ENCODE results near the gene STX8.

DNA sequence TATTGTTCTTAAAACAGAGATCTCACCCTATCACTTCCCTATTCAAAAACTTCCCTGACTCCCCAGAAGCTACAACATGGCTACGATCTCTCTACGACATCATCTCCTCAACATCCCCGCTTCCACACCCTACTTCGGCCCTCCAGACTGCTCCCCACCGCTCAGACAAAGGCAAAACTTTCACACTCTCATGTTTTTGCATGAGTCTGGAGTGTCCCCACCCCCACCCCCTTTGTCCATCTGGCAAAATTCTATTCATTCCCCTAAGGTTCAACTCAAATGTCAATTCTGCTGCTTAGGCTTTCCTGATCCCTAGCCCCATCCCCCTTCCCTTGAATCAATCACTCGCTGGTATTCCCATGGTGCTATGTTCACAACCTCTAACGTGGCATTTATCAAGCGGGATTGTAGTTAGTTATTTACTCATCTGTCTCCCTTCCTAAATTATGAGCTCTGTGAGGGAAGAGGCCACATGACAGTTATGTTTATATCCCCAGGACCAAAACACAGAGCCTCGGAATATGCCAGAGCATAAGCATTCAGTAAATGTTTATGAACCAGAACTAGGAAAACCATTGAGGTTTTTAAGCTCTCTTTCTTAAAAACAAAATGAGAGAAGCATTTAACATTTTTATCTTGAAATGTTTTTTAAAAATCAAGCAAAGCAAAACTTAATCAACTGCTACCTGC is 55.9 kb downstream of the STX8 start:
- TF ChIP-seq, protein P1, sequence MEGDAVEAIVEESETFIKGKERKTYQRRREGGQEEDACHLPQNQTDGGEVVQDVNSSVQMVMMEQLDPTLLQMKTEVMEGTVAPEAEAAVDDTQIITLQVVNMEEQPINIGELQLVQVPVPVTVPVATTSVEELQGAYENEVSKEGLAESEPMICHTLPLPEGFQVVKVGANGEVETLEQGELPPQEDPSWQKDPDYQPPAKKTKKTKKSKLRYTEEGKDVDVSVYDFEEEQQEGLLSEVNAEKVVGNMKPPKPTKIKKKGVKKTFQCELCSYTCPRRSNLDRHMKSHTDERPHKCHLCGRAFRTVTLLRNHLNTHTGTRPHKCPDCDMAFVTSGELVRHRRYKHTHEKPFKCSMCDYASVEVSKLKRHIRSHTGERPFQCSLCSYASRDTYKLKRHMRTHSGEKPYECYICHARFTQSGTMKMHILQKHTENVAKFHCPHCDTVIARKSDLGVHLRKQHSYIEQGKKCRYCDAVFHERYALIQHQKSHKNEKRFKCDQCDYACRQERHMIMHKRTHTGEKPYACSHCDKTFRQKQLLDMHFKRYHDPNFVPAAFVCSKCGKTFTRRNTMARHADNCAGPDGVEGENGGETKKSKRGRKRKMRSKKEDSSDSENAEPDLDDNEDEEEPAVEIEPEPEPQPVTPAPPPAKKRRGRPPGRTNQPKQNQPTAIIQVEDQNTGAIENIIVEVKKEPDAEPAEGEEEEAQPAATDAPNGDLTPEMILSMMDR (IDR thresholded peaks at IDR 0.05; ENCODE audit: low read depth, low read length), result no peak
- TF ChIP-seq EZH2phosphoT487 (IDR thresholded peaks at IDR 0.05; ENCODE audit: low read depth), result no peak
